Subcutaneous adipose tissue (tissue), 4 donors: ENCODE results near the gene ETFA. TPM values are rescaled to one million over a fixed set of nuclear protein-coding genes. Genes with fewer than 3 reads are reported as not detected.

ENCODE experiments used
- total RNA-seq, 4 donors: library from RNA; depleted of rRNA; stranded (reverse); fragments of >200 nt; gene quantifications; one replicate each; pipeline ENCODE4 v1.1.0, GENCODE V29; 2016
- TF ChIP-seq, protein P1 (sequence below): fragments of 450-650 bp; IDR thresholded peaks from one replicate; pipeline ENCODE4 v1.5.1; 2016; ENCODE audit warnings: low read depth, mild to moderate bottlenecking, control low read depth, antibody characterized with exemption, moderate library complexity

ETFA gene
- total RNA-seq, 4 donors from 2014 or later, result 148 to 186 (median 157) TPM

- TF ChIP-seq, protein P1, sequence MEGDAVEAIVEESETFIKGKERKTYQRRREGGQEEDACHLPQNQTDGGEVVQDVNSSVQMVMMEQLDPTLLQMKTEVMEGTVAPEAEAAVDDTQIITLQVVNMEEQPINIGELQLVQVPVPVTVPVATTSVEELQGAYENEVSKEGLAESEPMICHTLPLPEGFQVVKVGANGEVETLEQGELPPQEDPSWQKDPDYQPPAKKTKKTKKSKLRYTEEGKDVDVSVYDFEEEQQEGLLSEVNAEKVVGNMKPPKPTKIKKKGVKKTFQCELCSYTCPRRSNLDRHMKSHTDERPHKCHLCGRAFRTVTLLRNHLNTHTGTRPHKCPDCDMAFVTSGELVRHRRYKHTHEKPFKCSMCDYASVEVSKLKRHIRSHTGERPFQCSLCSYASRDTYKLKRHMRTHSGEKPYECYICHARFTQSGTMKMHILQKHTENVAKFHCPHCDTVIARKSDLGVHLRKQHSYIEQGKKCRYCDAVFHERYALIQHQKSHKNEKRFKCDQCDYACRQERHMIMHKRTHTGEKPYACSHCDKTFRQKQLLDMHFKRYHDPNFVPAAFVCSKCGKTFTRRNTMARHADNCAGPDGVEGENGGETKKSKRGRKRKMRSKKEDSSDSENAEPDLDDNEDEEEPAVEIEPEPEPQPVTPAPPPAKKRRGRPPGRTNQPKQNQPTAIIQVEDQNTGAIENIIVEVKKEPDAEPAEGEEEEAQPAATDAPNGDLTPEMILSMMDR, result no peak
These were observed 24.3 kb upstream of the ETFA start for GRCh38 chr15:76335307-76336253.

DNA sequence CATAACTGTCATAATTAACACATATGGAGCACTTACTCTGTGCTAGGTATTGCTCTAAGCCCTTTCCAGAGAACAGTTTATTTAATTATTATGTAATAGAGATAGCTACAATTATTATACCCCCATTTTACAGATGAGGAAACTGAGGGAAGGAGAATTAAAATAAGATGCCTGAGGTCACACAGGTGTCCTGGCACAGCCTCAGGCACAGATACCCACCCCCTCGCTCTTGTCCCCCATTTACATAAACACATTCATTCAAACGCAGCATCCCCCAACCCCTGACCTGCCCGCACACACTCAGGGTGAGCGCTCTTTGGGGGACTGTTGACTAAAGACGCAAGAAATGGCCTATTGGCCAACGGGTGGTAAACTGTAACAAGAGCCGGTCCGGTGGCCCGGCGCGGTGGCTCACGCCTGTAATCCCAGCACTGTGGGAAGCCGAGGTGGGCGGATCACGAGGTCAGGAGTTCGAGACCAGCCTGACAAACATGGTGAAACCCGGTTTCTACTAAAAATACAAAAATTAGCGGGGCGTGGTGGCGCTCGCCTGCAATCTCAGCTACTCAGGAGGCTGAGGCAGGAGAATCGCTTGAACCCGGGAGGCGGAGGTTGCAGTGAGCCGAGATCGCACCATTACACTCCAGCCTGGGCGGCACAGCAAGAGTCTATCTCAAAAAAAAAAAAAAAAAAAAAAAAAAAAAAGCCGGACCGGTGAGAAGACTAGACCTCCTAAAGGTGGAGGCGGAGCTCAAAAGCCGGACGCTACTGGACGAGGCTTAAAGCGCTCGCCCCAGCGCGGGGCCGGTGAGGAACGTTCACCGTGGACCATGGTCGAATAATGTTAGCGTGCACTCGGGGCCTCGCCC lies 23.4 kb upstream of the ETFA start:
- TF ChIP-seq, protein P1, result no peak

DNA sequence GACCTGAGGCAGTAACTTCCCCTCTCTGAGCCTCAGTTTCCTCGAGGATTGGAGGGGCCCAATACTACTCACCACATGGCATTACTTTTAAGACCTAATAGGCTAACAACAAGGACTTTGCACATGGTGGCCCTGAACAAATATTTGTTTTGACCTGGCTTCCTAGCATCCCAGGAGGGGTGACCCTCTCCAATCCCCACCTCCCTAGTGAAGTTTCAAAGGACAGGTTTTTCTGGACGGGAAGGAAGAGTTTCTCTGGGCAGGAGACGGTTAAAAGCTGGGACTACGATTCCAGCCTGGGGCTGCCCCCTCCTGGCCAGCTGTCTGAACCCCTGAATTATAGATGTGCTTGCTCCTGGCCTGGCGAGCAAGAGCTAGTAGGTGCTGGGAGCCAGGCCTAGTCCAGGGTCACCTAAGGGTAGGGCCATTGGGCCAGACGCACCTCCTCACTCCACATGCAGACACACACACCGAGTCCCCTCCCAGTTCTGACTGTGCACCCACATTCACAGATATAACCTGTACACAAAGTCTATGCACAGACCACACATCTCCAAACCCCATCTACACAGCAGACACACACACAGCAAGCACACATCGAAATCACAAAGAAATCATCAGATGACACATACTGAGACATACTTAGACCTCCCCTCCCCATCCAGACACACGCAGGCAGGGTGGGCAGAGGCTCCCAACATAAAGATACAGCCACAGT lies 22.6 kb upstream of the ETFA start:
- TF ChIP-seq, protein P1, result no peak

DNA sequence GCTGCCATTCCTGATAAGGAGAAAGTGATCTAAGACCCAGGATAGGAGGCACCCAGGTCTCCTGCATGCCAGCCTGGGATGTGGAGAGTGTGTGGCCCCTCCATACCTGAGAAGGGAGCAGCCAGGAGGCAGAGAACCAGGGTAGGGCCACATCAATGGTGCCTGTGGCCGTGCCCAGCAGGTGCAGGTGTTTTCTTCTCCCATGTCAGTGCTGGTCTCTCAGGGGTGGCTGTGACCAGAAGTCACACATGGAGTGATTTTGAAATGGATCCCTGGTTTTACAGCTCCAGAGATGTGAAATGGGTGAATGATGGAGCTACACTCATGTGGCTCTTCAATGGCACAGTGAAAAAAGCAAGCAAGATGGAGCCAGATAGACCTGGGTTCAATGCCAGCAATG lies 22.0 kb upstream of the ETFA start:
- TF ChIP-seq, protein P1, result no peak

GRCh38 chr15:76332796-76333195 lies 21.5 kb upstream of the ETFA start:
- TF ChIP-seq, protein P1, result no peak

DNA sequence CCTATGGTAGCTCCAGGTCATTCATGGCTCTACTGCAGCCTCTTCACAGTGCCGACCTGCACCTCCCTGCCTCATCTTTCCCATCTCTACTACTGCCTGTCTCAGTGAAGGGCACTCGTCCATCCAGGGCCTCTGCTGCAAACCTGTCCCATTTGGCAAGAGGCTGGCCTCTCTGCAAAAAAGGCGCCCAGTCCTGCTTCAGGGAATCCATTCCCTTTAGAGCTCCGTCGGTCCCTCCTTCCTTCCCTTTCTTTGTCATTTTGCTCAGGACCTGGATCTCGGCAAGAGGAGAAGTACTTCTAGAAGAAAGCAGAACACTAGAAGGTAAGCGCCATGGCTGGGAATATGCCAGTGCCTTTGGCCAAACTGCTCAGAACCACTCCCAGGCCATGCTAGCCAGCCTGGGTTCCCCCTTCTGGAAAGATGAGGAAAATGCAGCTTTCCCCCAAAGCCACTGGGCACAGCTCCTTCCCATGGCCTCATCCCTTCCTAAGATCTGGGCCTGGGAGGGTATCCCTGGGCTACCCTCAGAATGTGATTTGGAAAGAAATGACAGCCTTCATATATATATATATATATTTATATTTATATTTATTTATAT lies 18.9 kb upstream of the ETFA start:
- TF ChIP-seq, protein P1, result no peak
